H1 (cell line): ENCODE results near the gene LBP. TPM values are rescaled to one million over a fixed set of nuclear protein-coding genes. Genes with fewer than 3 reads are reported as not detected.

ENCODE experiments used
- CHD2 ChIP-seq: IDR thresholded peaks from 2 replicates; pipeline ENCODE4 v1.6.1; 2012; ENCODE audit warnings: low read length, improper control_type of control experiment
- CTCF ChIP-seq, 3 experiments: IDR thresholded peaks; 1 replicate in 2 of 3; 2 replicates in 1 of 3; pipeline versions ENCODE4 v1.5.1 to v1.6.1; 2011; ENCODE audit warnings: low read length in 3 of 3, mild to moderate bottlenecking in 3 of 3, inconsistent platforms in 2 of 3, low read depth in 1 of 3, moderate library complexity in 1 of 3; ENCODE audit not compliant: insufficient read depth in 1 of 3; ENCODE audit errors: control extremely low read depth in 1 of 3
- RAD21 ChIP-seq, 2 experiments: IDR thresholded peaks in 1 of 2; conservative IDR thresholded peaks in 1 of 2; 2 replicates each; pipeline ENCODE4 v1.6.1; 2011; ENCODE audit warnings: low read depth in 2 of 2, low read length in 2 of 2, improper control_type of control experiment in 1 of 2, inconsistent platforms in 1 of 2, mild to moderate bottlenecking in 1 of 2, moderate library complexity in 1 of 2
- polyA plus RNA-seq, 7 experiments: library from polyadenylated mRNA; depleted of rRNA in 3 of 7; stranded (reverse) in 5 of 7; unstranded in 2 of 7; fragments of >200 nt in 5 of 7; fragments of 200-250 nt in 2 of 7; gene quantifications; 1 replicate in 5 of 7; 2 replicates in 1 of 7; 4 replicates in 1 of 7; pipeline versions ENCODE4 v1.2.1 to v1.2.3, GENCODE V29; 2011 to 2013; ENCODE audit warnings: missing spikeins in 2 of 7, mixed read lengths in 2 of 7
- total RNA-seq: library from RNA; stranded (reverse); fragmentation: NEBNext Ultra II Directional; extraction: Animal tissue kit (Norgen Biotek cat#: 25700); gene quantifications from 2 replicates; pipeline ENCODE4 v1.2.1, GENCODE V29; 2021
- TF ChIP-seq, protein P1 (sequence below): fragments of 300-600 bp; sonication (generic); IDR thresholded peaks from 2 replicates; pipeline ENCODE4 v1.7.1; 2012; ENCODE audit warnings: low read length, moderate library complexity, mild to moderate bottlenecking, inconsistent platforms; ENCODE audit not compliant: insufficient replicate concordance

Gene LBP
- total and polyA plus RNA-seq, 2 of the 8 experiments (the other 6 are each of a cell fraction or from before 2014, with no cell fraction given), result 0.60 to 0.63 TPM

DNA sequence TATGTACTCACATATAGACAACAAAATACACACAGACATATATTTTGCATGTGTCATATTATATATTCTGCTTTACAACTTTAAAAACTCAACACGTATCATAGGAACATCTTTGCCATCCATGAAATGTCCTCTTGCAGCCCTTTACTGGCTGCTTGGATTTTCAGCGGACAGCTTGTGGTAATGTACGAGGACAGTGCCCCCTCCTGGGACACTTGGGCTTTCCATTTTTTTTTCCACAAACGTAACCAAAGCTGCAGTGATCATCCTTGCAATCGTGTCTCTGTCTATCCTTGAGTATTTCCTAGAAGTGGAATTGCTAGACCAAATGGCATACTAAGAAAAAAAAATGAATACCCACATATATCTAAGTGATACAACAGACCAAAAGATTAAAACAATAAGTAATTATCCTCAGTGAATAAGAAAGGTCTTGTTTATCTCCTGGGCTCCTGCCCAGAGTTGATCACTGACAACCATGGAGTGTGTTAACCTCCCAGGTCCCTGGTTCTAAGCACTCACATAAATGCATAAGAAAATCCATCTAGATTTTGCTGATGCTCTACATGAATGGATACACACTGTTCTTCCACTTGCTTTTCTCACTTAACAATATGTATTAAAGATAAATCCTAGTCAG is 24.2 kb upstream of the LBP start (continued):
- TF ChIP-seq, protein P1, sequence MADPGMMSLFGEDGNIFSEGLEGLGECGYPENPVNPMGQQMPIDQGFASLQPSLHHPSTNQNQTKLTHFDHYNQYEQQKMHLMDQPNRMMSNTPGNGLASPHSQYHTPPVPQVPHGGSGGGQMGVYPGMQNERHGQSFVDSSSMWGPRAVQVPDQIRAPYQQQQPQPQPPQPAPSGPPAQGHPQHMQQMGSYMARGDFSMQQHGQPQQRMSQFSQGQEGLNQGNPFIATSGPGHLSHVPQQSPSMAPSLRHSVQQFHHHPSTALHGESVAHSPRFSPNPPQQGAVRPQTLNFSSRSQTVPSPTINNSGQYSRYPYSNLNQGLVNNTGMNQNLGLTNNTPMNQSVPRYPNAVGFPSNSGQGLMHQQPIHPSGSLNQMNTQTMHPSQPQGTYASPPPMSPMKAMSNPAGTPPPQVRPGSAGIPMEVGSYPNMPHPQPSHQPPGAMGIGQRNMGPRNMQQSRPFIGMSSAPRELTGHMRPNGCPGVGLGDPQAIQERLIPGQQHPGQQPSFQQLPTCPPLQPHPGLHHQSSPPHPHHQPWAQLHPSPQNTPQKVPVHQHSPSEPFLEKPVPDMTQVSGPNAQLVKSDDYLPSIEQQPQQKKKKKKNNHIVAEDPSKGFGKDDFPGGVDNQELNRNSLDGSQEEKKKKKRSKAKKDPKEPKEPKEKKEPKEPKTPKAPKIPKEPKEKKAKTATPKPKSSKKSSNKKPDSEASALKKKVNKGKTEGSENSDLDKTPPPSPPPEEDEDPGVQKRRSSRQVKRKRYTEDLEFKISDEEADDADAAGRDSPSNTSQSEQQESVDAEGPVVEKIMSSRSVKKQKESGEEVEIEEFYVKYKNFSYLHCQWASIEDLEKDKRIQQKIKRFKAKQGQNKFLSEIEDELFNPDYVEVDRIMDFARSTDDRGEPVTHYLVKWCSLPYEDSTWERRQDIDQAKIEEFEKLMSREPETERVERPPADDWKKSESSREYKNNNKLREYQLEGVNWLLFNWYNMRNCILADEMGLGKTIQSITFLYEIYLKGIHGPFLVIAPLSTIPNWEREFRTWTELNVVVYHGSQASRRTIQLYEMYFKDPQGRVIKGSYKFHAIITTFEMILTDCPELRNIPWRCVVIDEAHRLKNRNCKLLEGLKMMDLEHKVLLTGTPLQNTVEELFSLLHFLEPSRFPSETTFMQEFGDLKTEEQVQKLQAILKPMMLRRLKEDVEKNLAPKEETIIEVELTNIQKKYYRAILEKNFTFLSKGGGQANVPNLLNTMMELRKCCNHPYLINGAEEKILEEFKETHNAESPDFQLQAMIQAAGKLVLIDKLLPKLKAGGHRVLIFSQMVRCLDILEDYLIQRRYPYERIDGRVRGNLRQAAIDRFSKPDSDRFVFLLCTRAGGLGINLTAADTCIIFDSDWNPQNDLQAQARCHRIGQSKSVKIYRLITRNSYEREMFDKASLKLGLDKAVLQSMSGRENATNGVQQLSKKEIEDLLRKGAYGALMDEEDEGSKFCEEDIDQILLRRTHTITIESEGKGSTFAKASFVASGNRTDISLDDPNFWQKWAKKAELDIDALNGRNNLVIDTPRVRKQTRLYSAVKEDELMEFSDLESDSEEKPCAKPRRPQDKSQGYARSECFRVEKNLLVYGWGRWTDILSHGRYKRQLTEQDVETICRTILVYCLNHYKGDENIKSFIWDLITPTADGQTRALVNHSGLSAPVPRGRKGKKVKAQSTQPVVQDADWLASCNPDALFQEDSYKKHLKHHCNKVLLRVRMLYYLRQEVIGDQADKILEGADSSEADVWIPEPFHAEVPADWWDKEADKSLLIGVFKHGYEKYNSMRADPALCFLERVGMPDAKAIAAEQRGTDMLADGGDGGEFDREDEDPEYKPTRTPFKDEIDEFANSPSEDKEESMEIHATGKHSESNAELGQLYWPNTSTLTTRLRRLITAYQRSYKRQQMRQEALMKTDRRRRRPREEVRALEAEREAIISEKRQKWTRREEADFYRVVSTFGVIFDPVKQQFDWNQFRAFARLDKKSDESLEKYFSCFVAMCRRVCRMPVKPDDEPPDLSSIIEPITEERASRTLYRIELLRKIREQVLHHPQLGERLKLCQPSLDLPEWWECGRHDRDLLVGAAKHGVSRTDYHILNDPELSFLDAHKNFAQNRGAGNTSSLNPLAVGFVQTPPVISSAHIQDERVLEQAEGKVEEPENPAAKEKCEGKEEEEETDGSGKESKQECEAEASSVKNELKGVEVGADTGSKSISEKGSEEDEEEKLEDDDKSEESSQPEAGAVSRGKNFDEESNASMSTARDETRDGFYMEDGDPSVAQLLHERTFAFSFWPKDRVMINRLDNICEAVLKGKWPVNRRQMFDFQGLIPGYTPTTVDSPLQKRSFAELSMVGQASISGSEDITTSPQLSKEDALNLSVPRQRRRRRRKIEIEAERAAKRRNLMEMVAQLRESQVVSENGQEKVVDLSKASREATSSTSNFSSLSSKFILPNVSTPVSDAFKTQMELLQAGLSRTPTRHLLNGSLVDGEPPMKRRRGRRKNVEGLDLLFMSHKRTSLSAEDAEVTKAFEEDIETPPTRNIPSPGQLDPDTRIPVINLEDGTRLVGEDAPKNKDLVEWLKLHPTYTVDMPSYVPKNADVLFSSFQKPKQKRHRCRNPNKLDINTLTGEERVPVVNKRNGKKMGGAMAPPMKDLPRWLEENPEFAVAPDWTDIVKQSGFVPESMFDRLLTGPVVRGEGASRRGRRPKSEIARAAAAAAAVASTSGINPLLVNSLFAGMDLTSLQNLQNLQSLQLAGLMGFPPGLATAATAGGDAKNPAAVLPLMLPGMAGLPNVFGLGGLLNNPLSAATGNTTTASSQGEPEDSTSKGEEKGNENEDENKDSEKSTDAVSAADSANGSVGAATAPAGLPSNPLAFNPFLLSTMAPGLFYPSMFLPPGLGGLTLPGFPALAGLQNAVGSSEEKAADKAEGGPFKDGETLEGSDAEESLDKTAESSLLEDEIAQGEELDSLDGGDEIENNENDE, result no peak
- TF ChIP-seq CTCF (IDR thresholded peaks at IDR 0.05; ENCODE audit: control extremely low read depth in 1 of 3, insufficient read depth in 1 of 3, low read depth in 1 of 3, low read length in 3 of 3), result peak; percentile 45 to 66 (median 59)
- TF ChIP-seq CHD2, result no peak
- TF ChIP-seq RAD21 (IDR thresholded peaks at IDR 0.05 in 1 of 2, conservative IDR thresholded peaks at IDR 0.05 in 1 of 2; ENCODE audit: low read depth in 2 of 2, low read length in 2 of 2), result peak; percentile 61 to 70
- TF ChIP-seq, all 59 proteins: peak for 2
